HAP-1 (cell line): ENCODE measurements around the gene PMF1.
"Not testable (repeated sequence)": the region's sequence is repeated elsewhere in the genome, so short reads cannot be mapped to it uniquely, and the experiment has no call there.

Experiments used
- DNase-seq, 2 experiments: peaks; one replicate each; pipeline ENCODE4 v3.0.0-alpha.2; 2016 to 2020; ENCODE audit warnings: low spot score in 2 of 2
- H3K27me3 ChIP-seq: fragments of 250-450 bp; sonication (Bioruptor Pico); 2 replicates; pipeline ENCODE4 v1.5.1; 2020; ENCODE audit warnings: low read depth, mild to moderate bottlenecking, moderate library complexity
- H3K36me3 ChIP-seq: fragments of 250-450 bp; sonication (Bioruptor Pico); replicated peaks from 2 replicates; pipeline ENCODE4 v1.5.1; 2020; ENCODE audit warnings: mild to moderate bottlenecking
- H3K4me1 ChIP-seq: fragments of 250-450 bp; sonication (Bioruptor Pico); 2 replicates; pipeline ENCODE4 v1.5.1; 2020; ENCODE audit warnings: mild to moderate bottlenecking
- H3K4me3 ChIP-seq: fragments of 250-450 bp; sonication (Bioruptor Pico); 2 replicates; pipeline ENCODE4 v1.5.1; 2020; ENCODE audit warnings: mild to moderate bottlenecking, moderate library complexity
- H3K9me3 ChIP-seq: fragments of 250-450 bp; sonication (Bioruptor Pico); 2 replicates; pipeline ENCODE4 v1.5.1; 2020; ENCODE audit warnings: mild to moderate bottlenecking, moderate library complexity
- in situ Hi-C: fragments of 300-500 bp; cut with MboI; formaldehyde crosslinking; loops from 3 replicates; pipeline ENCODE4 v1.14.3; 2020; ENCODE audit warnings: low sequenced_read_pairs, inconsistent platforms, mixed read lengths

The PMF1 gene, protein sequence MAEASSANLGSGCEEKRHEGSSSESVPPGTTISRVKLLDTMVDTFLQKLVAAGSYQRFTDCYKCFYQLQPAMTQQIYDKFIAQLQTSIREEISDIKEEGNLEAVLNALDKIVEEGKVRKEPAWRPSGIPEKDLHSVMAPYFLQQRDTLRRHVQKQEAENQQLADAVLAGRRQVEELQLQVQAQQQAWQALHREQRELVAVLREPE

GRCh38 chr1:156212833-156213643, at the start of gene PMF1:
TSS of gene PMF1 (plus strand) at chr1:156213007. CDS start at chr1:156213016, 9 bp downstream.
- Histone ChIP-seq H3K9me3 (no peaks in the 10 kb centered on the region), H3K4me3 (peak within 1 kb of the TSS; percentile 62), H3K36me3 (peaks cover 39% of the 10 kb centered on the region), H3K27me3 (no peaks in the 10 kb centered on the region), H3K4me1 (peaks cover 17% of the 10 kb centered on the region)
- peak; percentile 94 to 98 for DNase-seq
- in situ Hi-C loops = no loop called here

GRCh38 chr1:156163712-156164111, 49.1 kb upstream of the PMF1 start:
- Histone ChIP-seq H3K9me3 (peaks cover 2% of the 10 kb centered on the region; the same call in 1 of the 2 replicates), H3K4me3 (no peak overlapping the region), H3K4me1 (peaks cover 13% of the 10 kb centered on the region), H3K27me3 (no peaks in the 10 kb centered on the region), H3K36me3 (no peaks in the 10 kb centered on the region)
- no peak for DNase-seq
- in situ Hi-C loops = no loop called here

DNA sequence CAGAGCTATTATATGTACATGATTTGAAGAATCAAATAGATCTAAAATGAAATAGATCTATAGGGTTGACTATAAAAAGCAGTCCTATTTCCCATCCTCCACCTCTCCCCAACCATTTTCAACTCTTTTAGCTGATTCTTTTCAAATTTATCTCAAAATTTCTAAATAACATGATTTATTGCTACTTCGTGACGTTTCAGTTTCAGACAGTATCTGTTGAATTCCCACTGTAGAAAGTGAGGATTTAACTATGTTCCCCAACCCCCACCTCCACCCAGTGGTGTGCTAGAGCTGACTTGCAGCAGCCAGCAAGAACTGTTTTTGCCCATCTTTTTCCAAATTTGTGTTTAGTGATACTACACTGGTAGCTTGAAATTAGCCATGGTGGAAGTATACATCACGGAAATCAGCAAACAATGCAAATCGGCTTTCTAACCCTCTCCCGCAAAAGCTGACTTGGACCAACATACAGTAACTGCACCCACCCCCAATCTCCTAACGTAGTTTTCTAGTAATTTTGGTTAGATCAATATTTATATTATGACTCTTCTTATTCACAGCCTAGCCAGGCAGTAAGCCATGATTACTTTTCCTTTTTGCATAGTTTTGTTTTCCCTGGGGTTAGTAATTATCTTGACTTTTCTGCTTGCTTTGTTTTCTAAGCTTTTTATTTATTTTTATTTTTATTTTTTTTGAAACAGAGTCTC, 48.5 kb upstream of the PMF1 start:
- Histone ChIP-seq H3K4me1 (peaks cover 13% of the 10 kb centered on the region), H3K9me3 (peaks cover 2% of the 10 kb centered on the region; the same call in 1 of the 2 replicates), H3K36me3 (no peaks in the 10 kb centered on the region), H3K27me3 (no peaks in the 10 kb centered on the region), H3K4me3 (no peak overlapping the region)
- DNase-seq = no peak
- in situ Hi-C loops = no loop called here

GRCh38 chr1:156165083-156165482, 47.7 kb upstream of the PMF1 start:
- in situ Hi-C loops = no loop called here
- H3K4me3 ChIP-seq = no peak overlapping the region
- H3K27me3 ChIP-seq = no peaks in the 10 kb centered on the region
- H3K36me3 ChIP-seq = no peaks in the 10 kb centered on the region
- peaks cover 2% of the 10 kb centered on the region; the same call in 1 of the 2 replicates for H3K9me3 ChIP-seq
- H3K4me1 ChIP-seq = peaks cover 13% of the 10 kb centered on the region
- DNase-seq = no peak

- Histone ChIP-seq H3K27me3 (no peaks in the 10 kb centered on the region), H3K4me1 (peaks cover 13% of the 10 kb centered on the region), H3K4me3 (no peak overlapping the region), H3K36me3 (no peaks in the 10 kb centered on the region), H3K9me3 (peaks cover 2% of the 10 kb centered on the region; the same call in 1 of the 2 replicates)
- in situ Hi-C loops = no loop called here
- DNase-seq = peak; percentile 63 to 68
These were observed 45.3 kb upstream of the PMF1 start for GRCh38 chr1:156167536-156167935.

DNA sequence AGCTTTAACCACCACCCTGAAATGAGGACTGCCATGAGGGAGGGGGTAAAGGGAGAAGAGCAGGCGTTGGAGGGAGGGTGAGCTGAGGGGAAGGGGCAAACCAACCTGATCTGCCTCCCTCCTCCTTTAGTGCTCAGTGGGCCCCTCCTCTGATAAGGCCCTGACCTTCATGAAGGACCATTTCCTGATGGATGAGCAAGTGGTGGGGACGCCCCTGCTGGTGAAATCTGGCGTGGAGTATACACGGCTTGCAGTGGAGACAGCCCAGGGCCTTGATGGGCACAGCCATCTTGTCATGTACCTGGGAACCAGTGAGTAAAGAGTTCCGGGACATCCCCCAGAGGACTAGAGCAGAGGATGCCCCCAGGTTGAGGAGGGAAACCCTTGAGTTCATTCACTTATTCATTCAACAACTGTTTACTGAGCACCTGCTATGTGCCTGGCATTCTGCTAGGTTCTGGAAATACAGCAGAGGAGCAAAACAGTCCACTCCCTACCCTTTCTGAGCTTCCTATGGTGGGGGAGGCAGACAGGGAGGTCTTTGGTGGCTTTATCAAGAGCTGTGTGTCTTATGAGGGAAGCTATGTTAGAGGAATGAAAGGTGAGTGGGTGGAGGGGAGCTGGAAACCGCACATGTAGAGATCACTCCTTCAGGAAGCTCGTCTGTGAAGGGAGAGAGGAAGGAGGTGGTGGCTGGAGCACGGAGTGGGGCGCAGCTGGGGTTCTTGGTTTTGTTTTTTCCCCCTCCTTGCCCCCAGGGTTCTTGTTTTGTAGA, 39.9 kb upstream of the PMF1 start:
- no peaks in the 10 kb centered on the region for H3K27me3 ChIP-seq
- DNase-seq = peak in 1 of 2 experiments; percentile 32
- in situ Hi-C loops = no loop called here
- no peak overlapping the region for H3K4me3 ChIP-seq
- no peaks in the 10 kb centered on the region for H3K9me3 ChIP-seq
- H3K36me3 ChIP-seq = no peaks in the 10 kb centered on the region
- peaks cover 12% of the 10 kb centered on the region for H3K4me1 ChIP-seq

GRCh38 chr1:156176610-156177210, 36.1 kb upstream of the PMF1 start:
- Histone ChIP-seq H3K27me3 (no peaks in the 10 kb centered on the region), H3K9me3 (no peaks in the 10 kb centered on the region), H3K36me3 (no peaks in the 10 kb centered on the region), H3K4me1 (peaks cover 37% of the 10 kb centered on the region), H3K4me3 (no peak overlapping the region)
- in situ Hi-C loops = no loop called here
- DNase-seq = no peak

- no peaks in the 10 kb centered on the region for H3K27me3 ChIP-seq
- H3K36me3 ChIP-seq = no peaks in the 10 kb centered on the region
- H3K9me3 ChIP-seq = no peaks in the 10 kb centered on the region
- no peak overlapping the region for H3K4me3 ChIP-seq
- H3K4me1 ChIP-seq = peaks cover 46% of the 10 kb centered on the region
- in situ Hi-C loops = no loop called here
- no peak for DNase-seq
These were observed 34.7 kb upstream of the PMF1 start for GRCh38 chr1:156177919-156178654.

GRCh38 chr1:156180471-156180870, 32.3 kb upstream of the PMF1 start:
- in situ Hi-C loops = no loop called here

DNA sequence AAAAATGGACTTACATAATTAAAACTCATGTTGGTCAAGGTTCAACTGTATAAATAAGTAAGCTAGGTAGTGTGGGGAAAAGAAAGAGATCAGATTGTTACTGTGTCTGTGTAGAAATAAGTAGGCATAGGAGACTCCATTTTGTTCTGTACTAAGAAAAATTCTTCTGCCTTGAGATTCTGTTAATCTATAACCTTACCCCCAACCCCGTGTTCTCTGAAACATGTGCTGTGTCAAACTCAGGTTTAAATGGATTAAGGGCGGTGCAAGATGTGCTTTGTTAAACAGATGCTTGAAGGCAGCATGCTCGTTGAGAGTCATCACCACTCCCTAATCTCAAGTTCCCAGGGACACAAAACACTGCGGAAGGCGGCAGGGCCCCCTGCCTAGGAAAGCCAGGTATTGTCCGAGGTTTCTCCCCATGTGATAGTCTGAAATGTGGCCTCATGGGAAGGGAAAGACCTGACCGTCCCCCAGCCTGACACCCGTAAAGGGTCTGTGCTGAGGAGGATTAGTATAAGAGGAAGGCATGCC, 31.3 kb upstream of the PMF1 start:
- H3K27me3 ChIP-seq, H3K36me3 ChIP-seq, H3K9me3 ChIP-seq, H3K4me3 ChIP-seq, in situ Hi-C loops: not testable (repeated sequence)
- peak; percentile 62 to 88 for DNase-seq
- peaks cover 56% of the 10 kb centered on the region for H3K4me1 ChIP-seq

More at GRCh38 chr1:156180471-156180870, 32.3 kb upstream of the PMF1 start:
- H3K4me3 ChIP-seq = no peak overlapping the region
- no peaks in the 10 kb centered on the region for H3K27me3 ChIP-seq
- peaks cover 3% of the 10 kb centered on the region; the same call in 1 of the 2 replicates for H3K9me3 ChIP-seq
- DNase-seq = no peak
- no peaks in the 10 kb centered on the region; the same call in 1 of the 2 replicates for H3K36me3 ChIP-seq
- peaks cover 49% of the 10 kb centered on the region for H3K4me1 ChIP-seq

GRCh38 chr1:156182010-156182779, 30.6 kb upstream of the PMF1 start:
- H3K9me3 ChIP-seq, H3K36me3 ChIP-seq, H3K4me3 ChIP-seq, in situ Hi-C loops, H3K27me3 ChIP-seq: not testable (repeated sequence)
- peaks cover 55% of the 10 kb centered on the region for H3K4me1 ChIP-seq
- DNase-seq = peak; percentile 50
